GM12874 (cell line): ENCODE measurements around the gene NRP2.

Experiments
- TF ChIP-seq, protein P1 (sequence below): IDR thresholded peaks from 2 replicates; pipeline ENCODE4 v1.5.1; 2011; ENCODE audit warnings: low read depth, mild to moderate bottlenecking, control low read depth, low read length, moderate library complexity; ENCODE audit not compliant: insufficient read depth

Gene NRP2

DNA sequence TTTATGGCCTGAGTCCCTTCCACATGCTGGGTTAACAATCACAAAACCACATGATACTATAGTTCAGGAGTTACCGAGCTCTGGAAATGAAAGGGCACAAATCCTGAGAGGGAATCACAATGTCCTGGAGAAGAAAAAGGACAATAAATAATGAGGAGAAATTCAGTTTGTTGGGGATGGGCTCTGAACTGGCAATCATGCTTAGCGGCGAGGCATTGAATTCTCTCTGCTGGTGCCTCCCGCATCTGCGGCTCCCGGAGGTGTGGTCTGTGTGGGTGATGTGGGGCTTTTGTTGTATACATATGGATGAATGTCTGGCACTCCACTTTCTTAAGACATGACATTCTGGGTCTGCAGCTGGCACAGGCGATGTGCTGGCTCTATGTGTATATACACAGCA is 46.1 kb downstream of the NRP2 start:
- TF ChIP-seq, protein P1, sequence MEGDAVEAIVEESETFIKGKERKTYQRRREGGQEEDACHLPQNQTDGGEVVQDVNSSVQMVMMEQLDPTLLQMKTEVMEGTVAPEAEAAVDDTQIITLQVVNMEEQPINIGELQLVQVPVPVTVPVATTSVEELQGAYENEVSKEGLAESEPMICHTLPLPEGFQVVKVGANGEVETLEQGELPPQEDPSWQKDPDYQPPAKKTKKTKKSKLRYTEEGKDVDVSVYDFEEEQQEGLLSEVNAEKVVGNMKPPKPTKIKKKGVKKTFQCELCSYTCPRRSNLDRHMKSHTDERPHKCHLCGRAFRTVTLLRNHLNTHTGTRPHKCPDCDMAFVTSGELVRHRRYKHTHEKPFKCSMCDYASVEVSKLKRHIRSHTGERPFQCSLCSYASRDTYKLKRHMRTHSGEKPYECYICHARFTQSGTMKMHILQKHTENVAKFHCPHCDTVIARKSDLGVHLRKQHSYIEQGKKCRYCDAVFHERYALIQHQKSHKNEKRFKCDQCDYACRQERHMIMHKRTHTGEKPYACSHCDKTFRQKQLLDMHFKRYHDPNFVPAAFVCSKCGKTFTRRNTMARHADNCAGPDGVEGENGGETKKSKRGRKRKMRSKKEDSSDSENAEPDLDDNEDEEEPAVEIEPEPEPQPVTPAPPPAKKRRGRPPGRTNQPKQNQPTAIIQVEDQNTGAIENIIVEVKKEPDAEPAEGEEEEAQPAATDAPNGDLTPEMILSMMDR, result no peak

DNA sequence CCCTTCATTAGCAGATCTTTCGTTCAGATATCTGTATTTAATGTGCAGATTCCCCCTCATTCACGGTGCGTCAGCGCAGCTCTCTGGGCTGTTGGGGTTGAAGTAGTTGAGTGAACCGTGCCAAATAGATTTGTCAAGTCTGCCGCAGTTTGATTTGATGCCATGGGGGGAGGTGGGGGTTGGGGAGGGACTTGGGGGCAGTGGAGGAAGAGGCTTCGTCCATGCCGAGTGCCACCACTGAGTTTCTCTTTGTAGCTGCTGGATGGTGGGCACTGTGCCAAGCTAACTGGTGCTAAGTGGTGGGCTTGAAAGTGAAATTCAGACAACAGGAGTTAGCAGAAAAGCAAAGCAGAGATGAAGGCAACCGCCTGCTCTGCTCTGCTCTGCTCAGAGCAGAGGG is 47.9 kb downstream of the NRP2 start:
- TF ChIP-seq, protein P1, result no peak

DNA sequence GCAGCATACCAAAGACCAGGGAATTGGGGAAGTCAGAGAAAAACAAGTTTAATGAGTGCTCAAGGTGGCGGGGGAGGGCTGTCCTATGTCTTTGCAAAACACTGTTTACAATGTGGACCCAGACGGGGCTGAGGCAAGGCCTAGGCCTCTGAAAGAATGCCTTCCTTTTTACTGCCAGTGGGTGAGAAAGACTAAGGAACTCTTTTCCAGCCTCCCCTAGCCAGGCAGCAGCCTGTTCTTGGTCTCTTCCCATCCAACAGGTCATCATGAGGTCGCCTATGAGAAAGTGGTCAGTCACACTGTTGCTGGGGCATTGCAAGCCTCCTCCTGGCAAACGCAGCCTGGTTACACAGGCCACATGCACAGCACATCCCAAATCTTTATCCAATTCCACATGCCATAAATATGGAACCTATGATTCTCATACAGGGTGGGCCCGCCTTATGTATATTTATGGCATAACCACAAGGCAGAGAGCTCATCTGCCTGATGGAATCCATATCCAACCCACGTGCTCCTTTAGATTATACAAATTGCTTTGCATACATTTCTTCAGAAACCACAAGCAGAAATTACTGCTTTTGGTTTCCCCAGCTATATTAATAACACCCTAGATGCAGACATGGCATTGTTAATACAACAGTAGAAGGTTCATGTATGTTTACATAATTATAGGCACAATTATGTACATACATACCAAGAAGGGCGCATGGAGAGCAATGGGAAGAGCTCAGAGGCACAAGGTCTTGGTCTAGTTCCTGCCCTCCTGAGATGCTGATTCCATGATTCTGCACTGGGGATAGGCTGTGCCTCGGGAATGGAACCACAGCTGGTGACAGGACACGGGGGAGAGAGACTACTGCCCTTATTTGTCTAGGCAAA is 48.6 kb downstream of the NRP2 start:
- TF ChIP-seq, protein P1, result no peak

DNA sequence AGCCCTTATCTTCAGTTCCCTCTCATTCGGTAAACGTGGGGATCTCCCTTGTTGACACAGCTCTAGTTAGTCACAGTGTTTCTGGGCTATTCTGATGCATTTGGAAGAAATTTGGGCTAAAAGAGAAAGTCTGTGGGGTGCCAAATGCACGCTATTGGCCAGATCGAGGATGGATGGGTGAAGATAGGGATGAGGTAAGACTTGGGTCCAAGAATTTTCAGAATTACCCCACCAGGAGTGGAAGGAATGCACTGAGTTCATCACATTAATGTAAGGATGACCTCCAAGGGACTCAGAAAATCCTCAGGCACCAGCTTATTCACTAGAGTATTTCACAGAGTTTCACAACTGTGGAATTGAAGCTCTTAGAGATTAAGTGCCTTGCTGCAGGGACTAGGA is 49.3 kb downstream of the NRP2 start:
- TF ChIP-seq, protein P1, result no peak

DNA sequence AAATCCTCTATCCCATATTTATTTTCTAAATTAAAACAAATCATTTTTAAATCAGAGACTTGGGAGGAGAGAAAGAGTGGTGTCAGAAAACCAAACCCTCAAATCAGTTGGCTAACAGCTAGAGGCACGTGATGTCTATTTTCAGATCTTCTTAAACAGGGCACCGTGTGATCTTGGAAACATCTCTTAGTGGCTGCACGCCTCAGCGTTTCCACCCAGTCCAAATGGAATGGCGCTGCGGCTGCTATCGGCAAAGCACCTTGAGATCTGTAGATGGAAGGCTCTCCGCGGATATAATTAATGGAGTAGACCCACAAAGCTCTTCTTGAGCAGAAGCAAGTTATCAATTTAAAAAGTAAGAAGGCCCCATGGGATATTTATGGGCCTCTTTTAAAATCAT is 50.0 kb downstream of the NRP2 start:
- TF ChIP-seq, protein P1, result no peak

DNA sequence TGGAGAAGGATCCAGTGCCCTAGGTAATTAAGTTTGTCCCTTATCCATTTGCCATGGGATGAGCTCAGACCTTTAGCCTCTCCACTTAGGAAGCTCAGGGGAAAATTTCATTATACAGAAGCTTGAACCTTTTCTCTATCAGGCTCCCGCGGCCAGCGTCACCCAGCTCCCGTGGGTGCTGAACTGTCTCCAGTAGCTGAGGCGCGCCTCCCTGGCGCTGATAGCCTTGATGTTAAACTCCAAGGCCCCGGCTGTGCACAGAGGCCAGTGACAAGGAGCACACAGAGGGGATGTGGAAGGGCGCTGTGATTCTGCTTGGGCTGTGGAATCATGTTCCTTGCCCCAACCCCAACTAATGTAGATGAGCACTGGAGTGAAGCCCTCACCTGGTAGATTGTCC is 50.8 kb downstream of the NRP2 start:
- TF ChIP-seq, protein P1, result no peak

DNA sequence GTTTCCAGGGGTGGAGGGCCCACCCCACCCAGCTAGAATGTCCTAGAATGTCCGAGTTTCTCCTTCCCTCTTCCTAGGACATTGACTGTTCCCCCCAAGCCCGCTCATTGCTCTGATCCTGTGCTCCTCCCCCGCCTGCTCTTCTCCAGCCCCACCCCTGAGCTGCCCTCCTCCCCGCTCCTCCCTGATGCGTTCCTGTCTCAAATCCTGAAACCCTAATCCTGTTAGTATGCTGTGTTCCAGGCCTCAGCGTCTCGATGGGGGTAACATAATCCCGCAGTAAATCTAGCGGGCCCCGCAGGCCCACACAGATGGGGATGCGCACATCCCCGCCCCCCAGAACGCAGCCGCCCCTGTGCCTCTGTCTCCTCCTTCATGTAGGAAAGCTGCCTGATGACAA is 51.3 kb downstream of the NRP2 start:
- TF ChIP-seq, protein P1, result no peak
